ENCODE data around the gene MFSD6. TPM values are rescaled to one million over a fixed set of nuclear protein-coding genes. Genes with fewer than 3 reads are reported as not detected.

Gene MFSD6
- total and polyA plus RNA-seq, 10 donors, result 5.0 to 130 (median 46.9) TPM

- Histone ChIP-seq H3K4me3 (no peak overlapping the region), H3K4me1 (peaks cover 8 to 27% (median 24%) of the 10 kb centered on the region in 6 donors), H3K27ac (no peak overlapping the region), H3K36me3 (no peaks in the 10 kb centered on the region), H3K9me3 (no peaks in the 10 kb centered on the region), H3K27me3 (replicated peaks in 1 of 7) (peaks cover 0 to 7% (median 0%) of the 10 kb centered on the region in 7 donors)
- intact Hi-C loops (cut with DNase I; ENCODE audit: low total_unique reads), result no loop called here
- WGBS, 5 donors, result 82 to 97% (median 95%) methylated on average over 3 of the region's 3 CpGs
- no peak for DNase-seq
- TF ChIP-seq CTCF (IDR thresholded peaks at IDR 0.05 in 8 of 11, conservative IDR thresholded peaks at IDR 0.05 in 3 of 11), result no peak
- TF ChIP-seq POLR2A (IDR thresholded peaks at IDR 0.05), result no peak
- no peak for TF ChIP-seq POLR2AphosphoS5 (IDR thresholded peaks at IDR 0.05)
These were observed 3.1 kb upstream of the MFSD6 start for GRCh38 chr2:190405070-190405469.

GRCh38 chr2:190405995-190406394 lies 2.2 kb upstream of the MFSD6 start:
- H3K4me3 ChIP-seq, result no peak overlapping the region
- H3K27ac ChIP-seq, result no peak overlapping the region
- no peaks in the 10 kb centered on the region for H3K36me3 ChIP-seq
- intact Hi-C loops (cut with DNase I; ENCODE audit: low total_unique reads), result no loop called here
- no peak for DNase-seq
- 78 to 98% (median 87%) methylated on average over 3 of the region's 3 CpGs for WGBS, 5 donors
- H3K4me1 ChIP-seq, result peaks cover 8 to 36% (median 30%) of the 10 kb centered on the region in 6 donors
- H3K9me3 ChIP-seq, result no peaks in the 10 kb centered on the region
- peaks cover 0 to 7% (median 0%) of the 10 kb centered on the region in 7 donors for H3K27me3 ChIP-seq (replicated peaks in 1 of 7)
- TF ChIP-seq CTCF (IDR thresholded peaks at IDR 0.05 in 8 of 11, conservative IDR thresholded peaks at IDR 0.05 in 3 of 11) (no peak), POLR2A (IDR thresholded peaks at IDR 0.05) (no peak), POLR2AphosphoS5 (IDR thresholded peaks at IDR 0.05) (no peak)

GRCh38 chr2:190406805-190407204 lies 1.4 kb upstream of the MFSD6 start:
- no peaks in the 10 kb centered on the region for H3K9me3 ChIP-seq
- H3K4me1 ChIP-seq, result peaks cover 8 to 44% (median 34%) of the 10 kb centered on the region in 6 donors
- 82 to 85% (median 85%) methylated on average over 4 of the region's 4 CpGs for WGBS, 5 donors
- H3K27me3 ChIP-seq (replicated peaks in 1 of 7), result peaks cover 0 to 7% (median 0%) of the 10 kb centered on the region in 7 donors
- H3K36me3 ChIP-seq, result no peaks in the 10 kb centered on the region
- no peak for TF ChIP-seq POLR2AphosphoS5 (IDR thresholded peaks at IDR 0.05)
- TF ChIP-seq CTCF (IDR thresholded peaks at IDR 0.05 in 8 of 11, conservative IDR thresholded peaks at IDR 0.05 in 3 of 11), result no peak
- no peak for TF ChIP-seq POLR2A (IDR thresholded peaks at IDR 0.05)
- intact Hi-C loops (cut with DNase I; ENCODE audit: low total_unique reads), result no loop called here
- peak overlapping the region in 7 of 8 donors; percentile 91 to 96 (median 95) for H3K27ac ChIP-seq
- no peak for DNase-seq
- no peak overlapping the region for H3K4me3 ChIP-seq

GRCh38 chr2:190407246-190407661 lies 901 bp upstream of the MFSD6 start:
- H3K4me3 ChIP-seq, result peak overlapping the region in 6 of 8 donors; percentile 62 to 83 (median 80)
- 39 to 46% (median 44%) methylated on average over 11 of the region's 11 CpGs for WGBS, 5 donors
- intact Hi-C loops (cut with DNase I; ENCODE audit: low total_unique reads), result no loop called here
- no peak for DNase-seq
- H3K9me3 ChIP-seq, result no peaks in the 10 kb centered on the region
- no peaks in the 10 kb centered on the region for H3K36me3 ChIP-seq
- peaks cover 8 to 48% (median 36%) of the 10 kb centered on the region in 6 donors for H3K4me1 ChIP-seq
- peak in 1 of 3 donors; percentile 21 for TF ChIP-seq POLR2AphosphoS5 (IDR thresholded peaks at IDR 0.05)
- no peak for TF ChIP-seq CTCF (IDR thresholded peaks at IDR 0.05 in 8 of 11, conservative IDR thresholded peaks at IDR 0.05 in 3 of 11)
- peaks cover 0 to 7% (median 0%) of the 10 kb centered on the region in 7 donors for H3K27me3 ChIP-seq (replicated peaks in 1 of 7)
- H3K27ac ChIP-seq, result peak overlapping the region; percentile 91 to 96 (median 95)
